Measurements from ENCODE around the gene TXNRD1. TPM values are rescaled to one million over a fixed set of nuclear protein-coding genes. Genes with fewer than 3 reads are reported as not detected.

Gene TXNRD1
- total and polyA plus RNA-seq, 7 experiments from 2014 or later = 19.1 to 73.5 (median 35.6) TPM

- Mint-ChIP-seq H3K36me3 (peaks cover 5 to 32% (median 13%) of the 10 kb centered on the region in 5 donors), H3K9me3 (no peaks in the 10 kb centered on the region), H3K4me3 (no peak overlapping the region), H3K4me1 (peaks cover 0 to 6% (median 0%) of the 10 kb centered on the region in 7 donors), H3K27me3 (no peaks in the 10 kb centered on the region), H3K27ac (peak overlapping the region in 2 of 9 donors; percentile 7 to 9)
- H3K4me3 ChIP-seq (ENCODE audit: low read length) = no peak overlapping the region
- no peaks in the 10 kb centered on the region for H3K27me3 ChIP-seq (ENCODE audit: control insufficient read depth in 2 of 2, insufficient read depth in 2 of 2, low read length in 2 of 2)
- H3K36me3 ChIP-seq (ENCODE audit: control insufficient read depth in 2 of 3, insufficient read depth in 3 of 3, low read length in 3 of 3) = peaks cover 0 to 32% (median 7%) of the 10 kb centered on the region in 3 experiments
- ChIA-PET CTCF (no interaction called here), POLR2A (no interaction called here)
- no peak for ATAC-seq
- intact Hi-C loops (cut with micrococcal nuclease) = no loop called here
- H3K9me3 ChIP-seq (ENCODE audit: control insufficient read depth in 2 of 3, low read length in 3 of 3) = no peaks in the 10 kb centered on the region
- DNase-seq = no peak
- H3K27ac ChIP-seq (ENCODE audit: low read depth, low read length) = no peak overlapping the region
- H3K4me1 ChIP-seq (ENCODE audit: control insufficient read depth in 2 of 2, insufficient read depth in 2 of 2, low read length in 2 of 2) = no peaks in the 10 kb centered on the region
Observed at GRCh38 chr12:104348283-104348993, 132.9 kb downstream of the TXNRD1 start.

GRCh38 chr12:104348994-104349494 lies 133.5 kb downstream of the TXNRD1 start:
- H3K4me3 Mint-ChIP-seq = no peak overlapping the region
- POLR2A ChIA-PET = no interaction called here
- H3K4me3 ChIP-seq (ENCODE audit: low read length) = no peak overlapping the region
- ATAC-seq = no peak
- no peaks in the 10 kb centered on the region for H3K9me3 Mint-ChIP-seq
- H3K4me1 ChIP-seq (ENCODE audit: control insufficient read depth in 2 of 2, insufficient read depth in 2 of 2, low read length in 2 of 2) = no peaks in the 10 kb centered on the region
- peaks cover 5 to 32% (median 13%) of the 10 kb centered on the region in 5 donors for H3K36me3 Mint-ChIP-seq
- no peaks in the 10 kb centered on the region for H3K27me3 Mint-ChIP-seq
- no peaks in the 10 kb centered on the region for H3K9me3 ChIP-seq (ENCODE audit: control insufficient read depth in 2 of 3, low read length in 3 of 3)
- intact Hi-C loops (cut with micrococcal nuclease) = no loop called here
- peaks cover 0 to 6% (median 0%) of the 10 kb centered on the region in 7 donors for H3K4me1 Mint-ChIP-seq
- no peak overlapping the region for H3K27ac ChIP-seq (ENCODE audit: low read depth, low read length)
- DNase-seq = no peak
- no peak overlapping the region for H3K27ac Mint-ChIP-seq
- H3K27me3 ChIP-seq (ENCODE audit: control insufficient read depth in 2 of 2, insufficient read depth in 2 of 2, low read length in 2 of 2) = no peaks in the 10 kb centered on the region
- CTCF ChIA-PET = interaction anchor here (0.9 kb wide), 1 partner anchor 13 kb away, joined by 3 read pairs; no protein-coding TSS in a partner anchor
- peaks cover 0 to 32% (median 7%) of the 10 kb centered on the region in 3 experiments for H3K36me3 ChIP-seq (ENCODE audit: control insufficient read depth in 2 of 3, insufficient read depth in 3 of 3, low read length in 3 of 3)

- POLR2A ChIA-PET = no interaction called here
- Histone ChIP-seq H3K27me3 (ENCODE audit: control insufficient read depth in 2 of 2, insufficient read depth in 2 of 2, low read length in 2 of 2) (no peaks in the 10 kb centered on the region), H3K27ac (ENCODE audit: low read depth, low read length) (no peak overlapping the region), H3K36me3 (ENCODE audit: control insufficient read depth in 2 of 3, insufficient read depth in 3 of 3, low read length in 3 of 3) (peaks cover 0 to 29% (median 7%) of the 10 kb centered on the region in 3 experiments), H3K4me3 (ENCODE audit: low read length) (no peak overlapping the region), H3K4me1 (ENCODE audit: control insufficient read depth in 2 of 2, insufficient read depth in 2 of 2, low read length in 2 of 2) (no peaks in the 10 kb centered on the region), H3K9me3 (ENCODE audit: control insufficient read depth in 2 of 3, low read length in 3 of 3) (no peaks in the 10 kb centered on the region)
- ATAC-seq (no peak), DNase-seq (no peak)
- no peak overlapping the region for H3K27ac Mint-ChIP-seq
- peaks cover 5 to 29% (median 10%) of the 10 kb centered on the region in 5 donors for H3K36me3 Mint-ChIP-seq
- CTCF ChIA-PET = interaction anchor here (0.9 kb wide), 2 partner anchors 11 to 15 kb away, joined by 3 to 4 read pairs; no protein-coding TSS in a partner anchor
- peaks cover 0 to 6% (median 0%) of the 10 kb centered on the region in 7 donors for H3K4me1 Mint-ChIP-seq
- intact Hi-C loops (cut with micrococcal nuclease) = no loop called here
- no peaks in the 10 kb centered on the region for H3K9me3 Mint-ChIP-seq
- no peaks in the 10 kb centered on the region for H3K27me3 Mint-ChIP-seq
- H3K4me3 Mint-ChIP-seq = no peak overlapping the region
Observed at GRCh38 chr12:104350211-104351056, 134.9 kb downstream of the TXNRD1 start.

GRCh38 chr12:104351057-104351983 lies 135.7 kb downstream of the TXNRD1 start:
- Mint-ChIP-seq H3K27me3 (no peaks in the 10 kb centered on the region), H3K9me3 (no peaks in the 10 kb centered on the region)

GRCh38 chr12:104352106-104352713 lies 136.6 kb downstream of the TXNRD1 start:
- POLR2A ChIA-PET = no interaction called here
- peaks cover 5 to 26% (median 7%) of the 10 kb centered on the region in 5 donors for H3K36me3 Mint-ChIP-seq
- intact Hi-C loops (cut with micrococcal nuclease) = no loop called here

More at GRCh38 chr12:104351057-104351983, 135.7 kb downstream of the TXNRD1 start:
- intact Hi-C loops (cut with micrococcal nuclease) = no loop called here
- no peak for ATAC-seq
- no peaks in the 10 kb centered on the region for H3K27me3 ChIP-seq (ENCODE audit: control insufficient read depth in 2 of 2, insufficient read depth in 2 of 2, low read length in 2 of 2)
- H3K36me3 ChIP-seq (ENCODE audit: control insufficient read depth in 2 of 3, insufficient read depth in 3 of 3, low read length in 3 of 3) = peaks cover 0 to 27% (median 7%) of the 10 kb centered on the region in 3 experiments
- no peak for DNase-seq
- H3K4me1 ChIP-seq (ENCODE audit: control insufficient read depth in 2 of 2, insufficient read depth in 2 of 2, low read length in 2 of 2) = no peaks in the 10 kb centered on the region
- no peak overlapping the region for H3K27ac Mint-ChIP-seq
- no peak overlapping the region for H3K4me3 Mint-ChIP-seq
- ChIA-PET CTCF (interaction anchor here (0.6 to 1.7 kb wide), 4 partner anchors 11 to 146 kb away, joined by 3 to 5 read pairs (median 4); no protein-coding TSS in a partner anchor), POLR2A (no interaction called here)
- peaks cover 5 to 28% (median 8%) of the 10 kb centered on the region in 5 donors for H3K36me3 Mint-ChIP-seq
- H3K4me3 ChIP-seq (ENCODE audit: low read length) = no peak overlapping the region
- H3K27ac ChIP-seq (ENCODE audit: low read depth, low read length) = no peak overlapping the region
- peaks cover 0 to 6% (median 0%) of the 10 kb centered on the region in 7 donors for H3K4me1 Mint-ChIP-seq
- no peaks in the 10 kb centered on the region for H3K9me3 ChIP-seq (ENCODE audit: control insufficient read depth in 2 of 3, low read length in 3 of 3)

More at GRCh38 chr12:104352106-104352713, 136.6 kb downstream of the TXNRD1 start:
- H3K27ac Mint-ChIP-seq = no peak overlapping the region
- H3K27me3 Mint-ChIP-seq = no peaks in the 10 kb centered on the region
- no peaks in the 10 kb centered on the region for H3K27me3 ChIP-seq (ENCODE audit: control insufficient read depth in 2 of 2, insufficient read depth in 2 of 2, low read length in 2 of 2)
- H3K36me3 ChIP-seq (ENCODE audit: control insufficient read depth in 2 of 3, insufficient read depth in 3 of 3, low read length in 3 of 3) = peaks cover 0 to 25% (median 7%) of the 10 kb centered on the region in 3 experiments
- H3K27ac ChIP-seq (ENCODE audit: low read depth, low read length) = no peak overlapping the region
- H3K4me3 Mint-ChIP-seq = no peak overlapping the region
- DNase-seq = no peak
- no peak for ATAC-seq
- no peaks in the 10 kb centered on the region for H3K9me3 ChIP-seq (ENCODE audit: control insufficient read depth in 2 of 3, low read length in 3 of 3)
- no peak overlapping the region for H3K4me3 ChIP-seq (ENCODE audit: low read length)
- CTCF ChIA-PET = interaction anchor here (0.6 to 1.7 kb wide), 3 partner anchors 10 to 147 kb away, joined by 3 to 5 read pairs (median 3); no protein-coding TSS in a partner anchor
- no peaks in the 10 kb centered on the region for H3K4me1 ChIP-seq (ENCODE audit: control insufficient read depth in 2 of 2, insufficient read depth in 2 of 2, low read length in 2 of 2)
- H3K9me3 Mint-ChIP-seq = no peaks in the 10 kb centered on the region
- H3K4me1 Mint-ChIP-seq = peaks cover 0 to 8% (median 0%) of the 10 kb centered on the region in 7 donors

Measured in naive thymus-derived CD4-positive, alpha-beta T cell (primary cell).